ENCODE measurements around the gene CDR2L. TPM values are rescaled to one million over a fixed set of nuclear protein-coding genes. Genes with fewer than 3 reads are reported as not detected.

Gene CDR2L
- total RNA-seq, 1 experiment from 2014 or later = 31.0 TPM

DNA sequence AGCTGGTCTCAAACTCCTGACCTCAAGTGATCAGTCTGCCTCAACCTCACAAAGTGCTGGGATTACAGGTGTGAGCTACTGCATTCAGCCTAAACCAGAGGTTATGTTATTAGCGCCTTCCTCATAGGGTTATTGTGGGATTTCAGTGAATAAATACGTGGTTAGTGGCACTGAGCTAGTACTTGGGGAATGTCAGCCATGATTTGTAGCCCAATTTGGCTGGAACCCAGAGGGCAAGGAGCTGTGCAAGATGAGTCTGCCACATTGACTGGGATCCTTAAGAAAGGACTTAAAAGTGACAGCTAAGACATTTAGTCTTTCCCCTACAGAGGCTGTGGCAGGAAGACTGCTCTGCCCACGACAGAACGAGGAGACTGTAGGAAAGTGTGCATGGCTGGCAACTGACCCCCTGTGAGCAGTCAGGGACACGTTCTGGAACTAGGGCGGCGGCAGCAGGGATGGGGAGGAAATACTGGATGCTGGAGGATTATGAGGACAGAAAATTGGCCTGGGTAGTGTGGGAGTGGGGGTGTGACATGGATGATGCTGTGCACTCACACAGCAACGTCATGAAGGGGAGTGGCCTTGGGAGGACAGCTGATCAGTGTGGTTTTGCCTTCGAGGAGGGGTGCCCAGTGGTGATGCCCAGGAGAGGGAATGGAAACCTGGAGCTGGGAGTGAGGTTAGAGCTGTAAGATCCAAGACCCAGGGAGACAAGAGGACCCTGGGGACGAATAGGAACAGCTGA is 44.7 kb downstream of the CDR2L start:
- peak; percentile 35 for DNase-seq (ENCODE audit: low spot score)
- Mint-ChIP-seq H3K27me3 (ENCODE audit: low read depth) (peaks cover 27% of the 10 kb centered on the region), H3K4me3 (peak overlapping the region; percentile 99), H3K27ac (peak overlapping the region; percentile 61; the same call in 1 of the 2 replicates), H3K9me3 (peaks cover 35% of the 10 kb centered on the region), H3K4me1 (peaks cover 22% of the 10 kb centered on the region), H3K36me3 (peaks cover 20% of the 10 kb centered on the region)
- no peak for ATAC-seq
- POLR2A ChIA-PET = interaction anchor here (1.3 kb wide), 1 partner anchor 20 kb away, joined by 7 read pairs; the partner anchor contains the start of gene MRPL58
- TF ChIP-seq SMAD4 (CRISPR knock-in tag; IDR thresholded peaks at IDR 0.05) (no peak), IRF2 (CRISPR knock-in tag; IDR thresholded peaks at IDR 0.05; ENCODE audit: borderline replicate concordance, low read depth) (no peak), SP1 (CRISPR knock-in tag; conservative IDR thresholded peaks at IDR 0.05) (no peak), CBFB (CRISPR knock-in tag; IDR thresholded peaks at IDR 0.05; ENCODE audit: low read depth) (no peak), KAT7 (CRISPR knock-in tag; IDR thresholded peaks at IDR 0.05; ENCODE audit: borderline replicate concordance) (no peak), ZNF416 (CRISPR knock-in tag; IDR thresholded peaks at IDR 0.05) (no peak), TP53 (CRISPR knock-in tag; IDR thresholded peaks at IDR 0.05) (no peak), ZNF263 (CRISPR knock-in tag; IDR thresholded peaks at IDR 0.05; ENCODE audit: low read depth) (no peak), NR2C2 (CRISPR knock-in tag; IDR thresholded peaks at IDR 0.05) (no peak)
- TF ChIP-seq, protein P1, sequence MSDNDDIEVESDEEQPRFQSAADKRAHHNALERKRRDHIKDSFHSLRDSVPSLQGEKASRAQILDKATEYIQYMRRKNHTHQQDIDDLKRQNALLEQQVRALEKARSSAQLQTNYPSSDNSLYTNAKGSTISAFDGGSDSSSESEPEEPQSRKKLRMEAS (CRISPR knock-in tag; IDR thresholded peaks at IDR 0.05) = no peak
- TF ChIP-seq, protein P2, sequence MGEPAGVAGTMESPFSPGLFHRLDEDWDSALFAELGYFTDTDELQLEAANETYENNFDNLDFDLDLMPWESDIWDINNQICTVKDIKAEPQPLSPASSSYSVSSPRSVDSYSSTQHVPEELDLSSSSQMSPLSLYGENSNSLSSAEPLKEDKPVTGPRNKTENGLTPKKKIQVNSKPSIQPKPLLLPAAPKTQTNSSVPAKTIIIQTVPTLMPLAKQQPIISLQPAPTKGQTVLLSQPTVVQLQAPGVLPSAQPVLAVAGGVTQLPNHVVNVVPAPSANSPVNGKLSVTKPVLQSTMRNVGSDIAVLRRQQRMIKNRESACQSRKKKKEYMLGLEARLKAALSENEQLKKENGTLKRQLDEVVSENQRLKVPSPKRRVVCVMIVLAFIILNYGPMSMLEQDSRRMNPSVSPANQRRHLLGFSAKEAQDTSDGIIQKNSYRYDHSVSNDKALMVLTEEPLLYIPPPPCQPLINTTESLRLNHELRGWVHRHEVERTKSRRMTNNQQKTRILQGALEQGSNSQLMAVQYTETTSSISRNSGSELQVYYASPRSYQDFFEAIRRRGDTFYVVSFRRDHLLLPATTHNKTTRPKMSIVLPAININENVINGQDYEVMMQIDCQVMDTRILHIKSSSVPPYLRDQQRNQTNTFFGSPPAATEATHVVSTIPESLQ (CRISPR knock-in tag; IDR thresholded peaks at IDR 0.05) = no peak
- TF ChIP-seq, protein P3, sequence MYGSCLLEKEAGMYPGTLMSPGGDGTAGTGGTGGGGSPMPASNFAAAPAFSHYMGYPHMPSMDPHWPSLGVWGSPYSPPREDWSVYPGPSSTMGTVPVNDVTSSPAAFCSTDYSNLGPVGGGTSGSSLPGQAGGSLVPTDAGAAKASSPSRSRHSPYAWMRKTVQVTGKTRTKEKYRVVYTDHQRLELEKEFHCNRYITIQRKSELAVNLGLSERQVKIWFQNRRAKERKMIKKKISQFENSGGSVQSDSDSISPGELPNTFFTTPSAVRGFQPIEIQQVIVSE (CRISPR knock-in tag; IDR thresholded peaks at IDR 0.05; ENCODE audit: borderline replicate concordance) = no peak
- TF ChIP-seq, protein P4, sequence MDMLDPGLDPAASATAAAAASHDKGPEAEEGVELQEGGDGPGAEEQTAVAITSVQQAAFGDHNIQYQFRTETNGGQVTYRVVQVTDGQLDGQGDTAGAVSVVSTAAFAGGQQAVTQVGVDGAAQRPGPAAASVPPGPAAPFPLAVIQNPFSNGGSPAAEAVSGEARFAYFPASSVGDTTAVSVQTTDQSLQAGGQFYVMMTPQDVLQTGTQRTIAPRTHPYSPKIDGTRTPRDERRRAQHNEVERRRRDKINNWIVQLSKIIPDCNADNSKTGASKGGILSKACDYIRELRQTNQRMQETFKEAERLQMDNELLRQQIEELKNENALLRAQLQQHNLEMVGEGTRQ (CRISPR knock-in tag; IDR thresholded peaks at IDR 0.05) = no peak
- TF ChIP-seq, protein P5, sequence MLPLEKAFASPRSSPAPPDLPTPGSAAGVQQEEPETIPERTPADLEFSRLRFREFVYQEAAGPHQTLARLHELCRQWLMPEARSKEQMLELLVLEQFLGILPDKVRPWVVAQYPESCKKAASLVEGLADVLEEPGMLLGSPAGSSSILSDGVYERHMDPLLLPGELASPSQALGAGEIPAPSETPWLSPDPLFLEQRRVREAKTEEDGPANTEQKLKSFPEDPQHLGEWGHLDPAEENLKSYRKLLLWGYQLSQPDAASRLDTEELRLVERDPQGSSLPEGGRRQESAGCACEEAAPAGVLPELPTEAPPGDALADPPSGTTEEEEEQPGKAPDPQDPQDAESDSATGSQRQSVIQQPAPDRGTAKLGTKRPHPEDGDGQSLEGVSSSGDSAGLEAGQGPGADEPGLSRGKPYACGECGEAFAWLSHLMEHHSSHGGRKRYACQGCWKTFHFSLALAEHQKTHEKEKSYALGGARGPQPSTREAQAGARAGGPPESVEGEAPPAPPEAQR (CRISPR knock-in tag; IDR thresholded peaks at IDR 0.05) = no peak
- TF ChIP-seq, protein P6, sequence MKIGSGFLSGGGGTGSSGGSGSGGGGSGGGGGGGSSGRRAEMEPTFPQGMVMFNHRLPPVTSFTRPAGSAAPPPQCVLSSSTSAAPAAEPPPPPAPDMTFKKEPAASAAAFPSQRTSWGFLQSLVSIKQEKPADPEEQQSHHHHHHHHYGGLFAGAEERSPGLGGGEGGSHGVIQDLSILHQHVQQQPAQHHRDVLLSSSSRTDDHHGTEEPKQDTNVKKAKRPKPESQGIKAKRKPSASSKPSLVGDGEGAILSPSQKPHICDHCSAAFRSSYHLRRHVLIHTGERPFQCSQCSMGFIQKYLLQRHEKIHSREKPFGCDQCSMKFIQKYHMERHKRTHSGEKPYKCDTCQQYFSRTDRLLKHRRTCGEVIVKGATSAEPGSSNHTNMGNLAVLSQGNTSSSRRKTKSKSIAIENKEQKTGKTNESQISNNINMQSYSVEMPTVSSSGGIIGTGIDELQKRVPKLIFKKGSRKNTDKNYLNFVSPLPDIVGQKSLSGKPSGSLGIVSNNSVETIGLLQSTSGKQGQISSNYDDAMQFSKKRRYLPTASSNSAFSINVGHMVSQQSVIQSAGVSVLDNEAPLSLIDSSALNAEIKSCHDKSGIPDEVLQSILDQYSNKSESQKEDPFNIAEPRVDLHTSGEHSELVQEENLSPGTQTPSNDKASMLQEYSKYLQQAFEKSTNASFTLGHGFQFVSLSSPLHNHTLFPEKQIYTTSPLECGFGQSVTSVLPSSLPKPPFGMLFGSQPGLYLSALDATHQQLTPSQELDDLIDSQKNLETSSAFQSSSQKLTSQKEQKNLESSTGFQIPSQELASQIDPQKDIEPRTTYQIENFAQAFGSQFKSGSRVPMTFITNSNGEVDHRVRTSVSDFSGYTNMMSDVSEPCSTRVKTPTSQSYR (CRISPR knock-in tag; IDR thresholded peaks at IDR 0.05) = no peak
- TF ChIP-seq, protein P7, sequence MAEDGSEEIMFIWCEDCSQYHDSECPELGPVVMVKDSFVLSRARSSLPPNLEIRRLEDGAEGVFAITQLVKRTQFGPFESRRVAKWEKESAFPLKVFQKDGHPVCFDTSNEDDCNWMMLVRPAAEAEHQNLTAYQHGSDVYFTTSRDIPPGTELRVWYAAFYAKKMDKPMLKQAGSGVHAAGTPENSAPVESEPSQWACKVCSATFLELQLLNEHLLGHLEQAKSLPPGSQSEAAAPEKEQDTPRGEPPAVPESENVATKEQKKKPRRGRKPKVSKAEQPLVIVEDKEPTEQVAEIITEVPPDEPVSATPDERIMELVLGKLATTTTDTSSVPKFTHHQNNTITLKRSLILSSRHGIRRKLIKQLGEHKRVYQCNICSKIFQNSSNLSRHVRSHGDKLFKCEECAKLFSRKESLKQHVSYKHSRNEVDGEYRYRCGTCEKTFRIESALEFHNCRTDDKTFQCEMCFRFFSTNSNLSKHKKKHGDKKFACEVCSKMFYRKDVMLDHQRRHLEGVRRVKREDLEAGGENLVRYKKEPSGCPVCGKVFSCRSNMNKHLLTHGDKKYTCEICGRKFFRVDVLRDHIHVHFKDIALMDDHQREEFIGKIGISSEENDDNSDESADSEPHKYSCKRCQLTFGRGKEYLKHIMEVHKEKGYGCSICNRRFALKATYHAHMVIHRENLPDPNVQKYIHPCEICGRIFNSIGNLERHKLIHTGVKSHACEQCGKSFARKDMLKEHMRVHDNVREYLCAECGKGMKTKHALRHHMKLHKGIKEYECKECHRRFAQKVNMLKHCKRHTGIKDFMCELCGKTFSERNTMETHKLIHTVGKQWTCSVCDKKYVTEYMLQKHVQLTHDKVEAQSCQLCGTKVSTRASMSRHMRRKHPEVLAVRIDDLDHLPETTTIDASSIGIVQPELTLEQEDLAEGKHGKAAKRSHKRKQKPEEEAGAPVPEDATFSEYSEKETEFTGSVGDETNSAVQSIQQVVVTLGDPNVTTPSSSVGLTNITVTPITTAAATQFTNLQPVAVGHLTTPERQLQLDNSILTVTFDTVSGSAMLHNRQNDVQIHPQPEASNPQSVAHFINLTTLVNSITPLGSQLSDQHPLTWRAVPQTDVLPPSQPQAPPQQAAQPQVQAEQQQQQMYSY (CRISPR knock-in tag; IDR thresholded peaks at IDR 0.05) = no peak
- CTCF ChIA-PET = interaction anchor here (0.6 to 3.6 kb wide), 9 partner anchors 8 to 113 kb away, joined by 3 to 48 read pairs (median 4); partner anchors contain the start of genes HID1, MRPL58 and OTOP2

Measured in WTC11 (cell line).